Mucosa of descending colon (tissue), 3 donors: ENCODE results near the gene KRTAP4-1. TPM values are rescaled to one million over a fixed set of nuclear protein-coding genes. Genes with fewer than 3 reads are reported as not detected.
"Not testable (repeated sequence)": the region's sequence is repeated elsewhere in the genome, so short reads cannot be mapped to it uniquely, and the experiment has no call there.

Experiments used
- ATAC-seq: fragments of 200-7000 bp; cut with Tn5 transposase; one replicate; pipeline ENCODE4 v1.9.1; 2020; ENCODE audit warnings: mild to moderate bottlenecking, moderate library complexity
- DNase-seq, 3 donors: peaks; one replicate each; pipeline ENCODE4 v3.0.0-alpha.2; 2020
- H3K36me3 ChIP-seq: fragments of 200-600 bp; one replicate; pipeline ENCODE4 v1.8.0; 2021; ENCODE audit warnings: low read depth, mild to moderate bottlenecking
- H3K4me1 ChIP-seq: fragments of 200-600 bp; one replicate; pipeline ENCODE4 v1.8.0; 2021; ENCODE audit warnings: low read depth, mild to moderate bottlenecking
- H3K4me3 ChIP-seq: fragments of 200-600 bp; one replicate; pipeline ENCODE4 v1.8.0; 2021; ENCODE audit warnings: mild to moderate bottlenecking
- H3K9me3 ChIP-seq: fragments of 200-600 bp; one replicate; pipeline ENCODE4 v1.8.0; 2021; ENCODE audit warnings: mild to moderate bottlenecking
- intact Hi-C, 2 donors: fragments of 100-400 bp; cut with DNase I in 1 of 2; cut with micrococcal nuclease in 1 of 2; formaldehyde crosslinking; loops; one replicate each; pipeline versions ENCODE4 v1.11.0 to v1.11.1; 2022; cut with DNase I, micrococcal nuclease
- total RNA-seq, 3 donors: library from RNA; stranded (reverse); fragmentation: NEBNext Ultra II Directional in 2 of 3; extraction: Animal tissue kit (Norgen Biotek cat#: 25700) in 2 of 3; gene quantifications; one replicate each; pipeline versions ENCODE4 v1.2.1 to v1.2.4, GENCODE V29; 2021 to 2023
- TF ChIP-seq, protein P1 (sequence below): fragments of 200-600 bp; IDR thresholded peaks from one replicate; pipeline ENCODE4 v1.8.0; 2022; ENCODE audit warnings: antibody characterized with exemption, mild to moderate bottlenecking
- donor health status: DM: no; HTN: no; CAD: no; lungs with moderate emphysema.
- donor health status: DM: no; HTN: no; CAD: no.
- donor health status: DM: no; HTN: yes; CAD: no.

KRTAP4-1 gene
- total RNA-seq, 3 donors from 2014 or later = 0.84 TPM; not detected in 2

DNA sequence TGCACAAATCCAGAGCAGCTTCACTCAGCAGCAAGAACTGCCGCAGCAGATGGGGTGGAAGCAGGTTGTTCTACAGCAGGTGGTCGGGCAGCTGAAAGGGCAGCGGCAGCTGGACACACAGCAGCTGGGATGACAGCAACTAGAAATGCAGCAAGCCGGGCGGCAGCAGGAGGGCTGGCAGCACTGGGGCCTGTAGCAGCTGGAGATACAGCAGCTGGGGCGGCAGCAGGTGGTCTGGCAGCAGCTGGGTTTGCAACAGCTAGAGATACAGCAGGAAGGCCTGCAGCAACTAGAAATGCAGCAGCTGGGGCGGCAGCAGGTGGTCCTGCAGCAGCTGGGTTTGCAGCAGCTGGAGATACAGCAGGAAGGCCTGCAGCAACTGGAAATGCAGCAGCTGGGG lies 17.1 kb downstream of the KRTAP4-1 start:
- no peaks in the 10 kb centered on the region for H3K36me3 ChIP-seq
- no peak overlapping the region for H3K4me3 ChIP-seq
- no peak for DNase-seq
- H3K4me1 ChIP-seq = no peaks in the 10 kb centered on the region
- H3K9me3 ChIP-seq = no peaks in the 10 kb centered on the region
- TF ChIP-seq, protein P1, sequence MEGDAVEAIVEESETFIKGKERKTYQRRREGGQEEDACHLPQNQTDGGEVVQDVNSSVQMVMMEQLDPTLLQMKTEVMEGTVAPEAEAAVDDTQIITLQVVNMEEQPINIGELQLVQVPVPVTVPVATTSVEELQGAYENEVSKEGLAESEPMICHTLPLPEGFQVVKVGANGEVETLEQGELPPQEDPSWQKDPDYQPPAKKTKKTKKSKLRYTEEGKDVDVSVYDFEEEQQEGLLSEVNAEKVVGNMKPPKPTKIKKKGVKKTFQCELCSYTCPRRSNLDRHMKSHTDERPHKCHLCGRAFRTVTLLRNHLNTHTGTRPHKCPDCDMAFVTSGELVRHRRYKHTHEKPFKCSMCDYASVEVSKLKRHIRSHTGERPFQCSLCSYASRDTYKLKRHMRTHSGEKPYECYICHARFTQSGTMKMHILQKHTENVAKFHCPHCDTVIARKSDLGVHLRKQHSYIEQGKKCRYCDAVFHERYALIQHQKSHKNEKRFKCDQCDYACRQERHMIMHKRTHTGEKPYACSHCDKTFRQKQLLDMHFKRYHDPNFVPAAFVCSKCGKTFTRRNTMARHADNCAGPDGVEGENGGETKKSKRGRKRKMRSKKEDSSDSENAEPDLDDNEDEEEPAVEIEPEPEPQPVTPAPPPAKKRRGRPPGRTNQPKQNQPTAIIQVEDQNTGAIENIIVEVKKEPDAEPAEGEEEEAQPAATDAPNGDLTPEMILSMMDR = no peak
- intact Hi-C loops = no loop called here
- no peak for ATAC-seq

DNA sequence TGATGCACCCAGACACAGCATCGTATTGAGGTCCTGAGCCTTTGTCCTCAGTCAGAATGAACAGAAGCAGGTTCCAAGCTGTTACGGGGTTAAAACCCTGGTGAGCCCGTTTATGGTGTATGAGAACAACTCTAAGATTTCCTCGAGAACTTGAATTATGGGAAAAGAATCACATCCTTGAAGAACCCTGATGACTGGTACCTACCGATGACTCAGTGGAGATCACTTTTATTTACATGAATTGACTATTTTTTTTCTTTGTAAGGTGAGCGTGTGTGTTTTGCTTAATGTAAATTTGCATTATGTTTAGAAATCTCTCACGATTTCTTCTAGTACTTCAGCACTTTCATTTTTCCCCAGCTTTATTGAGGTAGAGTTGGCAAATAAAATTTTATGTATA lies 20.9 kb downstream of the KRTAP4-1 start:
- TF ChIP-seq, protein P1 = no peak
- Histone ChIP-seq H3K4me3 (no peak overlapping the region), H3K9me3 (no peaks in the 10 kb centered on the region), H3K36me3 (no peaks in the 10 kb centered on the region), H3K4me1 (no peaks in the 10 kb centered on the region)
- intact Hi-C loops = no loop called here
- no peak for ATAC-seq
- DNase-seq = no peak

DNA sequence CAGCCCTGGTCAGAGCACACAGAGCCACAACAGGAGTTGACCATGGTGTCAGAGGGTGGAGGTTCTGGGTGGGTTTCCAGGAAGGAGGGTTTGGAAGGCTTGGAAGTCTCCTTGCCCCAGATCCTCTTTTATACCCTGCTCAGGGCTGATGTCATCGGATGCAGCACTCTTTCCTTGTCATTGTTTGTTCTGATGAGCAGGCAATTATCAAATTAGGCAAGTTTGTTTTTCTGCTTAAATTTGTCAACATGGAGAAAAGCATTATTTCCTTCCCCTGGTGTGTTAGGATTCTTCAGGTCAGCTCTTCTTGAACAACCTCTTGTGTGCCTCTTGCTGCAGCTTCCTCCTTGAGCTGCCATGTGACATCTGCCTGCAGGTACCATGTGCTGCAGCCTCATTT lies 24.1 kb downstream of the KRTAP4-1 start, which contains the start of gene KRTAP4-4:
Gene KRTAP4-4 (minus strand): TSS at position 101 of the 400 bp plus-strand sequence. CDS start 57 bp downstream, at position 44.
- DNase-seq = no peak

DNA sequence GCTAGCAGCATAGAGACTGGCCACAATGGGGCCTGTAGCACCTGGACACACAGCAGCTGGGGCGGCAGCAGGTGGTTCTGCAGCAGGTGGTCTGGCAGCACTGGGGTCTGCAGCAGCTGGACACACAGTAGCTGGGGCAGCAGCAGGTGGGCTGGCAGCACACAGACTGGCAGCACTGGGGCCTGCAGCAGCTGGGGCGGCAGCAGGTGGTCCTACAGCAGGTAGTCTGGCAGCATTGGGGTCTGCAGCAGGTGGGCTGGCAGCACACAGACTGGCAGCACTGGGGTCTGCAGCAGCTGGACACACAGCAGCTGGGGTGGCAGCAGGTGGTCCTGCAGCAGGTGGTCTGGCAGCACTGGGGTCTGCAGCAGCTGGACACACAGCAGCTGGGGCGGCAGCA lies 24.5 kb downstream of the KRTAP4-1 start:
- H3K9me3 ChIP-seq, DNase-seq, intact Hi-C loops, H3K4me1 ChIP-seq, H3K4me3 ChIP-seq, H3K36me3 ChIP-seq, ATAC-seq: not testable (repeated sequence)

More for the DNA sequence above, 24.1 kb downstream of the KRTAP4-1 start, which contains the start of gene KRTAP4-4:
- Histone ChIP-seq H3K9me3 (no peaks in the 10 kb centered on the region), H3K36me3 (no peaks in the 10 kb centered on the region), H3K4me3 (no peak within 1 kb of the TSS), H3K4me1 (no peaks in the 10 kb centered on the region)
- intact Hi-C loops = no loop called here
- TF ChIP-seq, protein P1 = no peak
- ATAC-seq = no peak

DNA sequence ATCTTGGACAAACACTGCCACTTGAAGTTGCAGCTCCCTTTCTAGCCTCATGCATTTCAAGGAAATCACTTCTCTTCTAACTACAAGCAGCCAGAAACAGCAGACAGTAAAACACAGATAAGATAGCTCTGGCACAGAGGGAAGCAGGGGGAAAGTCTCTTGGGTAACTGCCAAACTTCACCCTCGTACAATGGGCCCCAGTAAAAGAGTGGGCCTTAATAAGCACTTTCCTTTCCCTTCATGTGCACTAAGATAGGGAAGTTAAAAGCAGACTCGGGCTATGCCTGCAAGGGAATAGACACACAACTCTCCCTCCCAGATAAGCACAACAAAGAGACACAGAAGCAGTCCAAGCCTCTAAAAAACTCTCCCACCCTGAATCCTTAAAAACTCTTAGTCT lies 30.9 kb downstream of the KRTAP4-1 start:
- no peaks in the 10 kb centered on the region for H3K36me3 ChIP-seq
- no peaks in the 10 kb centered on the region for H3K9me3 ChIP-seq
- H3K4me1 ChIP-seq = no peaks in the 10 kb centered on the region
- H3K4me3 ChIP-seq = no peak overlapping the region
- intact Hi-C loops = no loop called here
- DNase-seq (no peak), ATAC-seq (no peak)
- TF ChIP-seq, protein P1 = no peak

DNA sequence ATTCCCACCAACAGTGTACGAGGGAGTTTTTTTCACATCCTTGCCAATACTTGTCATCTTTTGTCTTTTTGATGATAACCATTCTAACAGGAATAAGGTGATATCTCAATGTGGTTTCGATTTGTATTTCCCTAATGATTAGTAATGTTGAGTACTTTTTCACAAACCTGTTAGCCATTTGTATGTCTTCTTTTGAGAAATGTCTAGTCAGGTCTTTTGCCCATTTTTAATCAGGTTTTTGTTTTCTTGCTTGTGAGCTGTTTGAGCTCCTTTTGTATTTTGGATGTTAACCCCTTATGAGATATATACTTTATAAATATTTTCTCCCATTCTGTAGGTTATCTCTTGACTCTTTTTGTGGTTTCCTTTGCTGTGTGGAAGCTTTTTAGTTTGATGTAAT lies 33.2 kb downstream of the KRTAP4-1 start:
- TF ChIP-seq, protein P1 = no peak
- Histone ChIP-seq H3K4me3 (no peak overlapping the region), H3K36me3 (no peaks in the 10 kb centered on the region), H3K4me1 (no peaks in the 10 kb centered on the region), H3K9me3 (no peaks in the 10 kb centered on the region)
- ATAC-seq (no peak), DNase-seq (no peak)
- intact Hi-C loops = no loop called here
